Measurements from ENCODE around the gene DAAM1. TPM values are rescaled to one million over a fixed set of nuclear protein-coding genes. Genes with fewer than 3 reads are reported as not detected.

DAAM1 gene
- total RNA-seq, 3 donors from 2014 or later, result 50.1 to 95.9 (median 64.2) TPM

DNA sequence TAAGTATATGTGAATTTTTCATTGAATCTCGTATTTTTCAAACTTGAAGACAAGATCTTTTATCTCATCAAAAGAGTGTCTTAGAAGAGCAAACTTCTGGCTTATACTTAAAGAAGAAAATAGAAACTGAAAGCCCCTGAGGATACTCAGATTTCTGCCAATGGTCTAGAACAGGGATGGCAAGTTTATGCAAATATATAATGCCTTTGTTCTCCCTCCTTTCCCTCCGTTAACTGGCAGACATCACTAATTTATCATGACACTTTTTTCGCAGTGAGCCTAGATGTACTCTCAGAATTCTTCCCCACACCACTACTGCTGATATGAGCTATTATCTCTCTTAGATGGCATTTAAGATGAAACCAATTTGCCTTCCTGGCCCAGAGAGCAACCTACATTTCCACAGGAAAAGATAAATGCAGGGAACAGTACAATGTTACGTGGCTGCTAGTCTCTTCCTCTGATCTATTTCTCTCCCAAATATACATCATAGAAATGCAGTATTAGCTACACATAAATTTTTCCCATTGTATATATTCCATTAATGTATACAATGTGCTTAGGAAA, 40.0 kb upstream of the DAAM1 start:
- H3K4me1 ChIP-seq, result no peaks in the 10 kb centered on the region
- TF ChIP-seq POLR2AphosphoS5 (IDR thresholded peaks at IDR 0.05) (no peak), POLR2A (IDR thresholded peaks at IDR 0.05) (no peak)
- TF ChIP-seq, protein P1, sequence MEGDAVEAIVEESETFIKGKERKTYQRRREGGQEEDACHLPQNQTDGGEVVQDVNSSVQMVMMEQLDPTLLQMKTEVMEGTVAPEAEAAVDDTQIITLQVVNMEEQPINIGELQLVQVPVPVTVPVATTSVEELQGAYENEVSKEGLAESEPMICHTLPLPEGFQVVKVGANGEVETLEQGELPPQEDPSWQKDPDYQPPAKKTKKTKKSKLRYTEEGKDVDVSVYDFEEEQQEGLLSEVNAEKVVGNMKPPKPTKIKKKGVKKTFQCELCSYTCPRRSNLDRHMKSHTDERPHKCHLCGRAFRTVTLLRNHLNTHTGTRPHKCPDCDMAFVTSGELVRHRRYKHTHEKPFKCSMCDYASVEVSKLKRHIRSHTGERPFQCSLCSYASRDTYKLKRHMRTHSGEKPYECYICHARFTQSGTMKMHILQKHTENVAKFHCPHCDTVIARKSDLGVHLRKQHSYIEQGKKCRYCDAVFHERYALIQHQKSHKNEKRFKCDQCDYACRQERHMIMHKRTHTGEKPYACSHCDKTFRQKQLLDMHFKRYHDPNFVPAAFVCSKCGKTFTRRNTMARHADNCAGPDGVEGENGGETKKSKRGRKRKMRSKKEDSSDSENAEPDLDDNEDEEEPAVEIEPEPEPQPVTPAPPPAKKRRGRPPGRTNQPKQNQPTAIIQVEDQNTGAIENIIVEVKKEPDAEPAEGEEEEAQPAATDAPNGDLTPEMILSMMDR (IDR thresholded peaks at IDR 0.05), result no peak
- H3K27me3 ChIP-seq, result no peaks in the 10 kb centered on the region
- H3K36me3 ChIP-seq, result no peaks in the 10 kb centered on the region
- no peak overlapping the region for H3K4me3 ChIP-seq
- no peaks in the 10 kb centered on the region for H3K9me3 ChIP-seq
- DNase-seq (ENCODE audit: low spot score in 2 of 2), result no peak
- intact Hi-C loops (cut with DNase I; ENCODE audit: low total_unique reads), result loop anchor here (5.0 kb wide), 1 partner anchor 366 kb away; no protein-coding TSS in a partner anchor
- no peak overlapping the region for H3K27ac ChIP-seq

DNA sequence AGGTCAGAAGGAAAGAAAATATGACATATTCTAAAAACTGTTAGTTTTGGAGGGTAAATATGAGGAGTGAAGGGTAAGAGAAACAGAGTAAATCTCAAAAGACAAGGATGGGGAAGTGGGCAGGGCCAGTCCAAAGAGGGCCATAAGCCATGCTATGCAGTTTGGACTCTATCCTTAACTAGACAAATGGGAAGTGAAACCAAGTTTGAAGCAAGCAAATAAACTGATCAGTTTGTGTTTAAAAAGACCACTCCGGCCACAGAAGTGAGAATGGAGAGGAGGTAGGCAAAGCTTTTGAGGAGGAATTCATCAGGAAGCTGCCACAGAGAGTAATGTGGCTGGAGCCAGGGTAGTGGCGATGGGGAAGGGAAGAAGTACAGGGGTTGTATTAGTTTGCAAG, 37.5 kb upstream of the DAAM1 start:
- TF ChIP-seq POLR2AphosphoS5 (IDR thresholded peaks at IDR 0.05) (no peak), POLR2A (IDR thresholded peaks at IDR 0.05) (no peak)
- TF ChIP-seq, protein P1 (IDR thresholded peaks at IDR 0.05), result no peak
- Histone ChIP-seq H3K4me3 (no peak overlapping the region), H3K27ac (no peak overlapping the region), H3K4me1 (no peaks in the 10 kb centered on the region), H3K36me3 (no peaks in the 10 kb centered on the region), H3K27me3 (no peaks in the 10 kb centered on the region), H3K9me3 (no peaks in the 10 kb centered on the region)
- no peak for DNase-seq (ENCODE audit: low spot score in 2 of 2)
- intact Hi-C loops (cut with DNase I; ENCODE audit: low total_unique reads), result loop anchor here (10.0 kb wide), 1 partner anchor 1796 kb away; no protein-coding TSS in a partner anchor

DNA sequence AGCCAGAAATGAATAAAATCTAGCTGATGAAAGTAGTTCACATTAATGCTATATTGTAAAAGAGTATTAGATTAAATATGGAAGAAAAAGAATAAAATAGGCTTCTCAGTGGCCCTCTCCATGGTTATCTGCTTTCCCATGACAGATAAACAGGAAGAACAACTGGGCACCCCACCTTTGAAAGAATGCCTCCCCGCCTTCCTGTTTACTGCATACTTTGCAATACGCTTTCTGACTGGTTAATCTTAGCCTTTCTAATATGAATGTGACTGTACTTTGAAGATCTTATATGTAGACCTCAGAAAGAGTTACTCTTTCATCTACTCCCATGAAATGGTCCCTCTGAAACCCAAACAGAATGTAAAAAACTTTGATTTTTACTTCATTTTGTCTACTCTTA, 34.1 kb upstream of the DAAM1 start:
- Histone ChIP-seq H3K4me3 (no peak overlapping the region), H3K27ac (no peak overlapping the region), H3K36me3 (no peaks in the 10 kb centered on the region), H3K4me1 (no peaks in the 10 kb centered on the region), H3K27me3 (no peaks in the 10 kb centered on the region), H3K9me3 (no peaks in the 10 kb centered on the region)
- intact Hi-C loops (cut with DNase I; ENCODE audit: low total_unique reads), result loop anchor here (10.0 kb wide), 1 partner anchor 1800 kb away; no protein-coding TSS in a partner anchor
- TF ChIP-seq, protein P1 (IDR thresholded peaks at IDR 0.05), result no peak
- TF ChIP-seq POLR2A (IDR thresholded peaks at IDR 0.05) (no peak), POLR2AphosphoS5 (IDR thresholded peaks at IDR 0.05) (no peak)
- no peak for DNase-seq (ENCODE audit: low spot score in 2 of 2)

DNA sequence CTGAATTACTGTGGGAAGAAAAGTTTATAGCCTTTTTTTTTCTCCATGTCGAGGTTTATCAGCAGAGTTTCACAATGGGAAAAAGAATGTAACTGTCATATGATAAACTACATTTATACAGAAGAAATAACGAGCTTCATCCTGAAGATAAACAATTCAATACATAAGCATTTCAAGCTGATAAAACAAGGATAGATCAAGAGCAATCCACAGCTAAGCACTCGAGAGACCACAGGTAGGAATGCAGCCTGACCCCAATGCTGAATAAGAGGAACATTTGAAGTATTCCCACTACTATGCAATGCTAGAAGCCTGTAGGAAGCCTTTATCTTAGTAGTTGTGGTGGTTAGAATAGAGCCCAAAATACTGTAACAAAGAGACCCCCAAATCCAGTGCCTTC, 32.6 kb upstream of the DAAM1 start:
- H3K4me3 ChIP-seq, result no peak overlapping the region
- no peak for DNase-seq (ENCODE audit: low spot score in 2 of 2)
- H3K9me3 ChIP-seq, result no peaks in the 10 kb centered on the region
- H3K27ac ChIP-seq, result no peak overlapping the region
- H3K4me1 ChIP-seq, result no peaks in the 10 kb centered on the region
- TF ChIP-seq, protein P1 (IDR thresholded peaks at IDR 0.05), result no peak
- no peak for TF ChIP-seq POLR2A (IDR thresholded peaks at IDR 0.05)
- H3K36me3 ChIP-seq, result no peaks in the 10 kb centered on the region
- intact Hi-C loops (cut with DNase I; ENCODE audit: low total_unique reads), result loop anchor here (10.0 kb wide), 1 partner anchor 1801 kb away; no protein-coding TSS in a partner anchor
- no peaks in the 10 kb centered on the region for H3K27me3 ChIP-seq

DNA sequence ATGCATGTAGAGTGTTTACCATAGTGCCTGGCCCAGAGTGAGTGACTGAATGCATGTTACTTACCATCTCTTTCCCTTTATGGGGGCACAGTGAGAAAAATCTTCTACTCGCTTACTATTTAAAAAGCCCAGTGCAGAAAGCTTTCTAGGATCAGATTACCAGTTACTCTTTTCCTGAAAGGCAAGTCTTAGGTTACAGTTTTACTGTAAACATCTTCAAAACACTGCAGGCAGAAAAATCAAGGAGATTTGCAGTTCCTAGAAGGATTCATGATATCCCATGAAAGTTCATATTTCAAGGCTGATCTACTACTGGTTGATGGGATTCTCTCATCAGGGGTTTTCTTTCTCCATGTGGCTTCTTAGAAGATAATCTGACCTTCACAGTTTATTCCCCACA, 29.3 kb upstream of the DAAM1 start:
- no peak for TF ChIP-seq POLR2A (IDR thresholded peaks at IDR 0.05)
- Histone ChIP-seq H3K27me3 (no peaks in the 10 kb centered on the region), H3K4me1 (no peaks in the 10 kb centered on the region), H3K36me3 (no peaks in the 10 kb centered on the region), H3K27ac (no peak overlapping the region), H3K9me3 (no peaks in the 10 kb centered on the region), H3K4me3 (no peak overlapping the region)
- intact Hi-C loops (cut with DNase I; ENCODE audit: low total_unique reads), result loop anchor here (10.0 kb wide), 1 partner anchor 1804 kb away; no protein-coding TSS in a partner anchor
- no peak for DNase-seq (ENCODE audit: low spot score in 2 of 2)

Data from breast epithelium (tissue), 4 donors.